RWPE2 (cell line): Measurements from ENCODE around the gene TAS2R42.

Experiments used
- ATAC-seq: fragments of 200-7000 bp; cut with Tn5 transposase; 3 replicates; pipeline ENCODE4 v1.9.1; 2021; ENCODE audit warnings: low read depth
- DNase-seq: peaks from one replicate; pipeline ENCODE4 v3.0.0-alpha.2; 2020; ENCODE audit warnings: low spot score
- H3K27ac ChIP-seq: fragments of 450-650 bp; 2 replicates; pipeline ENCODE4 v1.5.1; 2017; ENCODE audit warnings: mild to moderate bottlenecking; ENCODE audit not compliant: poor library complexity, severe bottlenecking
- H3K27me3 ChIP-seq: fragments of 250-450 bp; sonication (Bioruptor Pico); 2 replicates; pipeline ENCODE4 v1.5.1; 2021; ENCODE audit warnings: mild to moderate bottlenecking, moderate library complexity; ENCODE audit not compliant: insufficient read depth, poor library complexity, severe bottlenecking
- H3K36me3 ChIP-seq: fragments of 250-450 bp; sonication (Bioruptor Pico); 2 replicates; pipeline ENCODE4 v1.5.1; 2020; ENCODE audit warnings: low read depth, mild to moderate bottlenecking, moderate library complexity
- H3K4me1 ChIP-seq: fragments of 250-450 bp; sonication (Bioruptor Pico); 2 replicates; pipeline ENCODE4 v1.5.1; 2021; ENCODE audit warnings: mild to moderate bottlenecking, moderate library complexity; ENCODE audit not compliant: insufficient read depth, poor library complexity, severe bottlenecking
- H3K4me3 ChIP-seq: fragments of 250-450 bp; sonication (Bioruptor Pico); 2 replicates; pipeline ENCODE4 v1.5.1; 2021; ENCODE audit warnings: mild to moderate bottlenecking, moderate library complexity; ENCODE audit not compliant: severe bottlenecking
- H3K9me3 ChIP-seq: fragments of 250-450 bp; sonication (Bioruptor Pico); 2 replicates; pipeline ENCODE4 v1.5.1; 2021; ENCODE audit warnings: mild to moderate bottlenecking, moderate library complexity; ENCODE audit not compliant: severe bottlenecking
- TF ChIP-seq, protein P1 (sequence below): fragments of 450-650 bp; IDR thresholded peaks from one replicate; pipeline ENCODE4 v1.5.1; 2017; ENCODE audit warnings: mild to moderate bottlenecking, moderate library complexity; ENCODE audit not compliant: poor library complexity, severe bottlenecking

Gene TAS2R42

GRCh38 chr12:11136075-11136474 is 50.7 kb downstream of the TAS2R42 start:
- no peaks in the 10 kb centered on the region for H3K36me3 ChIP-seq
- H3K4me1 ChIP-seq = no peaks in the 10 kb centered on the region
- no peak for DNase-seq
- ATAC-seq = no peak
- H3K27me3 ChIP-seq = no peaks in the 10 kb centered on the region
- H3K4me3 ChIP-seq = no peak overlapping the region
- no peak overlapping the region for H3K27ac ChIP-seq
- TF ChIP-seq, protein P1, sequence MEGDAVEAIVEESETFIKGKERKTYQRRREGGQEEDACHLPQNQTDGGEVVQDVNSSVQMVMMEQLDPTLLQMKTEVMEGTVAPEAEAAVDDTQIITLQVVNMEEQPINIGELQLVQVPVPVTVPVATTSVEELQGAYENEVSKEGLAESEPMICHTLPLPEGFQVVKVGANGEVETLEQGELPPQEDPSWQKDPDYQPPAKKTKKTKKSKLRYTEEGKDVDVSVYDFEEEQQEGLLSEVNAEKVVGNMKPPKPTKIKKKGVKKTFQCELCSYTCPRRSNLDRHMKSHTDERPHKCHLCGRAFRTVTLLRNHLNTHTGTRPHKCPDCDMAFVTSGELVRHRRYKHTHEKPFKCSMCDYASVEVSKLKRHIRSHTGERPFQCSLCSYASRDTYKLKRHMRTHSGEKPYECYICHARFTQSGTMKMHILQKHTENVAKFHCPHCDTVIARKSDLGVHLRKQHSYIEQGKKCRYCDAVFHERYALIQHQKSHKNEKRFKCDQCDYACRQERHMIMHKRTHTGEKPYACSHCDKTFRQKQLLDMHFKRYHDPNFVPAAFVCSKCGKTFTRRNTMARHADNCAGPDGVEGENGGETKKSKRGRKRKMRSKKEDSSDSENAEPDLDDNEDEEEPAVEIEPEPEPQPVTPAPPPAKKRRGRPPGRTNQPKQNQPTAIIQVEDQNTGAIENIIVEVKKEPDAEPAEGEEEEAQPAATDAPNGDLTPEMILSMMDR = no peak
- H3K9me3 ChIP-seq = no peaks in the 10 kb centered on the region
